Right kidney (tissue), 1 donor: ENCODE results near the gene PLA1A.

Experiments
- DNase-seq: peaks from one replicate; pipeline ENCODE4 v3.0.0-alpha.2; 2016

PLA1A gene

GRCh38 chr3:119637679-119638477 lies 40.2 kb downstream of the PLA1A start:
- DNase-seq = no peak

- no peak for DNase-seq
These were observed 42.0 kb downstream of the PLA1A start for GRCh38 chr3:119639494-119640350.

GRCh38 chr3:119641416-119641815 lies 43.7 kb downstream of the PLA1A start:
- no peak for DNase-seq

GRCh38 chr3:119642746-119643473 lies 45.2 kb downstream of the PLA1A start:
- no peak for DNase-seq

- no peak for DNase-seq
These were observed 45.8 kb downstream of the PLA1A start for GRCh38 chr3:119643528-119643927.

- no peak for DNase-seq
These were observed 46.8 kb downstream of the PLA1A start for GRCh38 chr3:119644481-119644880.

- no peak for DNase-seq
These were observed 48.1 kb downstream of the PLA1A start for GRCh38 chr3:119645813-119646212.

- DNase-seq = no peak
These were observed 49.5 kb downstream of the PLA1A start for GRCh38 chr3:119647171-119647570.

- no peak for DNase-seq
These were observed 50.3 kb downstream of the PLA1A start for GRCh38 chr3:119647843-119648575.

- DNase-seq = no peak
These were observed 52.1 kb downstream of the PLA1A start for GRCh38 chr3:119649761-119650160.

- DNase-seq = no peak
These were observed 54.8 kb downstream of the PLA1A start for GRCh38 chr3:119652306-119653033.

- no peak for DNase-seq
These were observed 56.2 kb downstream of the PLA1A start for GRCh38 chr3:119653876-119654275.

- DNase-seq = no peak
These were observed 60.4 kb downstream of the PLA1A start for GRCh38 chr3:119657887-119658702.

- DNase-seq = no peak
These were observed 61.3 kb downstream of the PLA1A start for GRCh38 chr3:119658994-119659393.

GRCh38 chr3:119659606-119660291 lies 62.1 kb downstream of the PLA1A start:
- DNase-seq = no peak

GRCh38 chr3:119660474-119661440 lies 63.1 kb downstream of the PLA1A start, which contains the start of gene POPDC2:
Gene POPDC2 (minus strand): TSS chr3:119660589. CDS start chr3:119660423, 166 bp downstream.
- no peak for DNase-seq

- DNase-seq = no peak
These were observed 65.1 kb downstream of the PLA1A start for GRCh38 chr3:119662604-119663373.

- DNase-seq = no peak
These were observed 66.2 kb downstream of the PLA1A start for GRCh38 chr3:119663885-119664284.
